HEK293 (cell line): ENCODE measurements around the gene LINGO1.

Experiments used
- CTCF ChIA-PET: fragments of 350-600 bp; formaldehyde crosslinking; extraction: SDS; loops from one replicate; lab custom pipeline; 2021; ENCODE audit warnings: antibody characterized with exemption; lab: Yijun Ruan, JAX
- POLR2A ChIA-PET: fragments of 300-600 bp; formaldehyde crosslinking; extraction: SDS; loops from one replicate; lab custom pipeline; 2020; ENCODE audit warnings: antibody characterized with exemption, inconsistent platforms; lab: Yijun Ruan, JAX
- H3K27ac ChIP-seq: fragments of 200-500 bp; sonication (Bioruptor generic); 2 replicates; pipeline ENCODE4 v1.5.1; 2014; ENCODE audit warnings: low read depth, low read length, control low read depth, inconsistent platforms; ENCODE audit errors: extremely low read depth
- H3K36me3 ChIP-seq, 2 experiments: fragments of 200-500 bp in 1 of 2; sonication (Bioruptor generic) in 1 of 2; 1 replicate in 1 of 2; 2 replicates in 1 of 2; pipeline ENCODE4 v1.5.1; 2014 to 2017; ENCODE audit warnings: inconsistent platforms in 2 of 2, low read length in 2 of 2; ENCODE audit not compliant: control insufficient read depth in 2 of 2, insufficient read depth in 1 of 2
- H3K4me1 ChIP-seq: fragments of 200-500 bp; sonication (Bioruptor generic); 2 replicates; pipeline ENCODE4 v1.5.1; 2014; ENCODE audit warnings: mild to moderate bottlenecking, low read length, inconsistent platforms; ENCODE audit not compliant: control insufficient read depth, insufficient read depth
- H3K4me3 ChIP-seq: 2 replicates; pipeline ENCODE4 v1.5.1; 2011; ENCODE audit warnings: low read depth, mild to moderate bottlenecking, control low read depth, low read length, moderate library complexity
- H3K9me3 ChIP-seq: fragments of 200-500 bp; sonication (Bioruptor generic); 2 replicates; pipeline ENCODE4 v1.5.1; 2014; ENCODE audit warnings: low read depth, low read length, inconsistent platforms; ENCODE audit not compliant: control insufficient read depth, insufficient read depth
- AEBP2 ChIP-seq: fragments of 450-650 bp; formaldehyde crosslinking; IDR thresholded peaks from 2 replicates; pipeline ENCODE4 v1.5.1; 2016; ENCODE audit warnings: missing biosample characterization, missing genetic modification characterization, borderline replicate concordance
- ELK4 ChIP-seq: IDR thresholded peaks from 2 replicates; pipeline ENCODE4 v1.6.1; 2011; ENCODE audit warnings: mild to moderate bottlenecking, low read depth, low read length, borderline replicate concordance
- GLIS1 ChIP-seq: fragments of 450-650 bp; formaldehyde crosslinking; IDR thresholded peaks from 2 replicates; pipeline ENCODE4 v1.5.1; 2016; ENCODE audit warnings: missing biosample characterization, missing genetic modification characterization
- GLIS2 ChIP-seq: fragments of 450-650 bp; formaldehyde crosslinking; IDR thresholded peaks from 2 replicates; pipeline ENCODE4 v1.5.1; 2016; ENCODE audit warnings: missing biosample characterization, missing genetic modification characterization
- HOXD13 ChIP-seq: sonication (generic); formaldehyde crosslinking; IDR thresholded peaks from 2 replicates; pipeline ENCODE4 v1.8.0; 2022; ENCODE audit warnings: missing genetic modification reagents, borderline replicate concordance
- MYNN ChIP-seq: fragments of 450-650 bp; formaldehyde crosslinking; IDR thresholded peaks from 2 replicates; pipeline ENCODE4 v1.5.1; 2016; ENCODE audit warnings: missing biosample characterization, missing genetic modification characterization, borderline replicate concordance
- ZBTB8A ChIP-seq: fragments of 450-650 bp; formaldehyde crosslinking; IDR thresholded peaks from 2 replicates; pipeline ENCODE4 v1.5.1; 2016; ENCODE audit warnings: missing biosample characterization, missing genetic modification characterization
- ZIC2 ChIP-seq: fragments of 450-650 bp; formaldehyde crosslinking; IDR thresholded peaks from 2 replicates; pipeline ENCODE4 v1.5.1; 2016; ENCODE audit warnings: missing biosample characterization, missing genetic modification characterization
- ZNF132 ChIP-seq: fragments of 450-650 bp; formaldehyde crosslinking; IDR thresholded peaks from 2 replicates; pipeline ENCODE4 v1.5.1; 2017; ENCODE audit warnings: missing biosample characterization, missing genetic modification characterization, borderline replicate concordance
- ZNF211 ChIP-seq: fragments of 450-650 bp; formaldehyde crosslinking; IDR thresholded peaks from 2 replicates; pipeline ENCODE4 v1.5.1; 2016; ENCODE audit warnings: low read depth, missing biosample characterization, missing genetic modification characterization
- ZNF311 ChIP-seq: fragments of 450-650 bp; formaldehyde crosslinking; IDR thresholded peaks from 2 replicates; pipeline ENCODE4 v1.5.1; 2017; ENCODE audit warnings: missing biosample characterization, missing genetic modification characterization, borderline replicate concordance
- ZNF398 ChIP-seq: fragments of 450-650 bp; formaldehyde crosslinking; IDR thresholded peaks from 2 replicates; pipeline ENCODE4 v1.5.1; 2017; ENCODE audit warnings: missing biosample characterization, missing genetic modification characterization
- ZNF530 ChIP-seq: fragments of 450-650 bp; formaldehyde crosslinking; IDR thresholded peaks from 2 replicates; pipeline ENCODE4 v1.5.1; 2016; ENCODE audit warnings: low read depth, missing biosample characterization, missing genetic modification characterization
- ZNF544 ChIP-seq: fragments of 450-650 bp; formaldehyde crosslinking; IDR thresholded peaks from 2 replicates; pipeline ENCODE4 v1.5.0; 2017; ENCODE audit warnings: missing biosample characterization, missing genetic modification characterization
- ZNF571 ChIP-seq: fragments of 450-650 bp; formaldehyde crosslinking; IDR thresholded peaks from 2 replicates; pipeline ENCODE4 v1.5.0; 2017; ENCODE audit warnings: missing biosample characterization, missing genetic modification characterization
- ZNF623 ChIP-seq: fragments of 450-650 bp; formaldehyde crosslinking; IDR thresholded peaks from 2 replicates; pipeline ENCODE4 v1.5.1; 2016; ENCODE audit warnings: missing biosample characterization, missing genetic modification characterization
- ZNF626 ChIP-seq: fragments of 450-650 bp; sonication (Bioruptor Pico); formaldehyde crosslinking; IDR thresholded peaks from 2 replicates; pipeline ENCODE4 v1.5.1; 2018; ENCODE audit warnings: missing biosample characterization, missing genetic modification characterization, inconsistent platforms

The LINGO1 gene

GRCh38 chr15:77571181-77571580 is 61.5 kb downstream of the LINGO1 start:
- ChIA-PET CTCF (interaction anchor here (5.3 kb wide), 1 partner anchor 27 kb away, joined by 33 read pairs; no protein-coding TSS in a partner anchor), POLR2A (no interaction called here)
- Histone ChIP-seq H3K4me3 (no peak overlapping the region), H3K36me3 (no peaks in the 10 kb centered on the region), H3K4me1 (peaks cover 4% of the 10 kb centered on the region; the same call in 1 of the 2 replicates), H3K27ac (no peak overlapping the region), H3K9me3 (no peaks in the 10 kb centered on the region)
- TF ChIP-seq ZNF530 (tag by site-specific recombination) (no peak), ZNF623 (tag by site-specific recombination) (no peak), ZNF571 (no peak)

- no peak for TF ChIP-seq ZNF132
- peak; percentile 71 for TF ChIP-seq ZIC2 (tag by site-specific recombination)
- 0 out of 2 replicates have a peak, but pooled peaks have one; percentile 24 for TF ChIP-seq ZNF398 (tag by site-specific recombination)
- peak; percentile 93 for TF ChIP-seq GLIS1 (tag by site-specific recombination)
- Histone ChIP-seq H3K36me3 (no peaks in the 10 kb centered on the region), H3K4me3 (no peak overlapping the region), H3K4me1 (peaks cover 4% of the 10 kb centered on the region; the same call in 1 of the 2 replicates), H3K27ac (no peak overlapping the region; the same call in 1 of the 2 replicates), H3K9me3 (no peaks in the 10 kb centered on the region)
- POLR2A ChIA-PET: no interaction called here
- CTCF ChIA-PET: interaction anchor here (0.5 to 5.3 kb wide), 4 partner anchors 15 to 127 kb away, joined by 3 to 33 read pairs (median 4); no protein-coding TSS in a partner anchor
These were observed 63.0 kb downstream of the LINGO1 start for GRCh38 chr15:77569729-77570125.

GRCh38 chr15:77568973-77569728 is 63.6 kb downstream of the LINGO1 start:
- no peaks in the 10 kb centered on the region for H3K36me3 ChIP-seq
- H3K9me3 ChIP-seq: no peaks in the 10 kb centered on the region
- peaks cover 4% of the 10 kb centered on the region; the same call in 1 of the 2 replicates for H3K4me1 ChIP-seq
- CTCF ChIA-PET: interaction anchor here (0.5 to 5.3 kb wide), 3 partner anchors 15 to 66 kb away, joined by 3 to 33 read pairs (median 4); no protein-coding TSS in a partner anchor
- no peak overlapping the region for H3K27ac ChIP-seq
- TF ChIP-seq GLIS2 (no peak), ZNF211 (tag by site-specific recombination) (no peak), ZNF311 (tag by site-specific recombination) (no peak), ZNF626 (no peak), MYNN (no peak), ELK4 (no peak), AEBP2 (tag by site-specific recombination) (no peak), ZNF544 (tag by site-specific recombination) (no peak), HOXD13 (CRISPR knock-in tag) (no peak), ZBTB8A (tag by site-specific recombination) (no peak)
- TF ChIP-seq, all 188 proteins: peak for 0
- H3K4me3 ChIP-seq: no peak overlapping the region
- POLR2A ChIA-PET: no interaction called here
